NCI-H2196 treated with DMSO at 0.1 percent for 48 hours (cell line): ENCODE data around the gene TMEM229B.

Experiments
- DNase-seq: peaks from one replicate; lab custom pipeline; 2025; ENCODE audit not compliant: unreplicated experiment; lab: John Stamatoyannopoulos, UW

Gene TMEM229B

DNA sequence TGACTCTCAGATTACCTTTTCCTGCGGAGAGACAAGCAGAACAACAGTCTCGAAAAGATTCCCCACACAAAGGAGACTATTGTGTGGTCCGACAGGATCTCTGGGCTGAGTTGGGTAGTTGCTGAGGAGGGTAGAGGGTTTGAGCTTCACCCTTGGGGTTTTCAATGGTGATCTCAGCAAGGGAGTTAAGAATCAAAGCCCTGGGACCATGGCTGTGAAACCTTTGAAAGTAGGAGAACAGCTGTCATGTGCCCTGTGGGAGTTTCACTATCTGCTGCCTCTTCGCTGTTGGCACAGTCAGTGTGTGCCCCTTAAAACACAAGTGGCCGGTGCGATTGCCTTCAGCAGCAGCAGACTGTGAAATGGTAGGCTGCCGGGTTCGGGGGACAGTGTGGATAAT, 62.4 kb downstream of the TMEM229B start:
- no peak for DNase-seq

DNA sequence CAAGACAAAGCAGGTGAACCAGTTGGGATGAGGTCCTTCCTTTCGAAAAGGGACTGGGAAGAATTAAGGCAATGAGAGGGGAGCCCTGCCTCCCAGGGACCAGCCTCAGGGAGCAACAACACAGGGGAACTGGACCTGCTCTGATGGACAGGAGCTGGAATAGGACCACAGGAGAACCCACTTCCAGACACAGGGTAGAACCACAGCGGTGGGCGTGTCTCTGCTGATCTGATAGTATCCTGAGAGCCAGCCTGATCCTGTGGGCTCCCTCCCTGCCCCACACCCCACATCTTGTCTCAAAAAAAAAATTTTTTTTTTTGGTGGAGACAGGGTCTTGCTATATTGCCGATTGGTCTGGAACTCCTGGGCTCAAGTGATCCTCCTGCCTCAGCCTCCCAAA, 62.9 kb downstream of the TMEM229B start:
- DNase-seq: no peak

DNA sequence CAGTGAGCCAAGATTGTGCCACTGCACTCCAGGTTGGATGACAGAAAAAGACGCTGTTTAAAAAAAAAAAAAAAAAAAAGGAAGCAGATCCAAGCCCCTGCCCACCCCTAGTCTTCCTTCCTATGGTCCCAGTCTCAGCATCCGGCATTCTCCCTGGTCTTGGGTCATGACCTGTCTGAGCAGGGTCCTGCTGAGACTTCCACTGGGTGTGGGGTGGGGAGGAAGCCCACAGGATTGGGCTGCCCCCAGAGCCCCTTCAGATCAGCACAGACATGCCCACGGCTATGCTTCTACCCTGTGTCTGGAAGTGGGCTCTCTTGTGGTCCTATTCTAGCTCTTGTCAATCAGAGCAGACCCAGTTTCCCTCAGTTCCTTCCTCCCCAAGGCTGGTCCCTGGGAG, 64.0 kb downstream of the TMEM229B start:
- DNase-seq: no peak

DNA sequence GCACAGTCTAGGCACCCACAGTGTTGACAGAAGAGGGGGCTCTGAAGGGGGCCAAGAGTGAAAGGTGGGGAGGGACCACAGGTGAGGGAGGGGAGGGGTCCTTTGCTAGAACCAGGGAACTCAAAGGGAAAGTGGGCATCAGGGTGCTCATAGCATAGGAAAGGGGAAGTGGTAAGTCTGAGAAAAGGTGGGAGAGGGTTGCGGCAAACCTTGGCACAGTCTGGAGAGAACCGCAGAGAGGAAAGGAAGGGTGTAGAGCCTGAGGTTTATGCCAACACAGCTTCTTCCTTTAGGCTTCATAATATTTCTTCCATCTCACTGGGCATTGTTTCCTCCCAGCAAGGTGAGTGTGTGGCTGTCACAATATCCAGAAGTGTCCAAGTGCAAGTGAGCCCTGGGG, 65.1 kb downstream of the TMEM229B start:
- no peak for DNase-seq

DNA sequence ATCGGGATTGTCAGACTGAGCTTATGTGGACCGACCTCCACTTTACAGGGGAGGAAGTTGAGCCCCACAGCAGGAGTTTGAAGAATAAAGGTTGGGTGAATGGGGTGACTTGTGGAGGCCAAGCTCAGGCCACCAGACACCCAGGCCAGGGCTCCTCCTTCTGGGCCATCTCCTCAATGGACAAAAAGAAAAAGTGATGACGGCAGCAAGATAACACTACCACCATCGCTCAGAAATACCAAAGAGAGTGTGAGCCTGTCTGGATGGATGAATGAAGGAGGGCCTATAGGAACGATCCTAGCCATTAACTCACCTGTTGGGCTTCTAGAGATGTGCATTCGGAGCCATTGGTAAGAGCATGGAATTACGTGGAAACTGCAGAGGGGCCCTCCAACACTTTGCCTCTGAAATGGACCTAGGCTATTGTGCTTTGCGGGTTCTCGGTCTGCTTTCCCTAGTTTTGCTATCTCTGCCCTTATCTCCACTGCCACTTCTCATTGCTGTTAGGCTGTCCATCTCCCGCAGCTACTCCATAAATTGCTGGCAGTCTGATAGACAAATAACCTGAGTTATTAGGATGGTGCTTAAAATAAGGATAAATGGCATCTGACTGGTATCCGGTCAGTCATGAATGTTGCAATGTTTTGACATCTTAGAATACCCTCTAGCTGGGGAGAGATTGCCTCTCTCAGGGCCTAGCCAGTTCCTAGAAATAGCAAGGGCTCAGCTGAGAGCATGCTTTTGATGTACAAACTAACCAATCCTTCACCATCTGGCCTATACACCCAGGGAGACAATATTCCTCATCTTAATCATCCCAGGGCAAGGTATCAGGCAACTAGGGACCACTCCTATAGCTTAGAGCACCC, 66.9 kb downstream of the TMEM229B start:
- no peak for DNase-seq
